Aorta (tissue), 5 donors: Measurements from ENCODE around the gene AHNAK. TPM values are rescaled to one million over a fixed set of nuclear protein-coding genes. Genes with fewer than 3 reads are reported as not detected.
A peak's percentile ranks its signal among the peaks of the same experiment; 100 is the strongest.

ENCODE experiments used
- ATAC-seq: fragments of 200-7000 bp; cut with Tn5 transposase; one replicate; pipeline ENCODE4 v1.9.1; 2022; ENCODE audit warnings: moderate library complexity; ENCODE audit not compliant: low FRiP score
- DNase-seq, 2 donors: peaks; one replicate each; pipeline ENCODE4 v3.0.0-alpha.2; 2020
- H3K27ac ChIP-seq, 2 donors: one replicate each; pipeline ENCODE4 v1.5.1; 2013; ENCODE audit warnings: low read length in 2 of 2, mild to moderate bottlenecking in 2 of 2, moderate library complexity in 2 of 2, control low read depth in 1 of 2, inconsistent platforms in 1 of 2, low read depth in 1 of 2
- H3K27me3 ChIP-seq, 2 donors: one replicate each; pipeline ENCODE4 v1.6.1; 2013; ENCODE audit warnings: control low read depth in 1 of 2, low read length in 1 of 2, mild to moderate bottlenecking in 1 of 2, moderate library complexity in 1 of 2; ENCODE audit not compliant: insufficient read depth in 2 of 2, control insufficient read depth in 1 of 2
- H3K36me3 ChIP-seq, 2 donors: one replicate each; pipeline ENCODE4 v1.6.1; 2013; ENCODE audit warnings: control low read depth in 1 of 2, low read length in 1 of 2, mild to moderate bottlenecking in 1 of 2; ENCODE audit not compliant: insufficient read depth in 2 of 2, control insufficient read depth in 1 of 2
- H3K4me1 ChIP-seq, 2 donors: one replicate each; pipeline ENCODE4 v1.6.1; 2013; ENCODE audit warnings: low read length in 2 of 2, control low read depth in 1 of 2, mild to moderate bottlenecking in 1 of 2, moderate library complexity in 1 of 2; ENCODE audit not compliant: insufficient read depth in 2 of 2, control insufficient read depth in 1 of 2
- H3K4me3 ChIP-seq, 2 donors: one replicate each; pipeline ENCODE4 v1.5.1; 2013; ENCODE audit warnings: low read length in 2 of 2, control low read depth in 1 of 2, mild to moderate bottlenecking in 1 of 2
- H3K9me3 ChIP-seq: one replicate; pipeline ENCODE4 v1.6.1; 2013; ENCODE audit warnings: mild to moderate bottlenecking, low read length; ENCODE audit not compliant: control insufficient read depth
- WGBS, 2 donors: extraction: QIAGEN DNeasy Blood & Tissue Kit; methylation state at CpG; one replicate each; pipeline ENCODE4 v1.1.7; 2013; 5-methylcytosine and 5-hydroxymethylcytosine counted together
- intact Hi-C, 2 donors: fragments of 100-400 bp; cut with DNase I; formaldehyde crosslinking; loops; one replicate each; pipeline versions ENCODE4 v1.14.2 to v1.15.0; 2022
- polyA plus RNA-seq, 2 donors: library from polyadenylated mRNA; stranded (reverse); fragments of 200-250 nt; gene quantifications; one replicate each; pipeline ENCODE4 v1.2.3, GENCODE V29; 2013
- total RNA-seq, 2 donors: library from RNA; stranded (reverse); fragmentation: NEBNext Ultra II Directional; extraction: Animal tissue kit (Norgen Biotek cat#: 25700); gene quantifications; one replicate each; pipeline ENCODE4 v1.2.1, GENCODE V29; 2021
- donor health status: healthy with polysubstance abuse.
- donor health status: Bipolar disorder and iron deficiency.
- donor health status: DM: no; HTN: no; CAD: no.
- donor health status: DM: no; HTN: no; CAD: no.
- donor health status: DM: yes; HTN: yes; CAD: no.

AHNAK gene
- total and polyA plus RNA-seq, 4 donors = 146 to 1,263 (median 693) TPM

- H3K4me1 ChIP-seq = no peaks in the 10 kb centered on the region
- H3K27ac ChIP-seq = no peak overlapping the region
- intact Hi-C loops = no loop called here
- WGBS, 2 donors = 58 to 60% methylated on average over 9 of the region's 9 CpGs
- H3K27me3 ChIP-seq = no peaks in the 10 kb centered on the region
- H3K36me3 ChIP-seq = no peaks in the 10 kb centered on the region
- no peak for DNase-seq
- H3K9me3 ChIP-seq = no peaks in the 10 kb centered on the region
- no peak for ATAC-seq
- H3K4me3 ChIP-seq = no peak overlapping the region
Measured at GRCh38 chr11:62449451-62449851, 97.2 kb downstream of the AHNAK start.

- WGBS, 2 donors = 50% methylated on average over 5 of the region's 5 CpGs
- H3K9me3 ChIP-seq = no peaks in the 10 kb centered on the region
- H3K4me1 ChIP-seq = no peaks in the 10 kb centered on the region
- H3K36me3 ChIP-seq = no peaks in the 10 kb centered on the region
- no peaks in the 10 kb centered on the region for H3K27me3 ChIP-seq
- DNase-seq = peak in 1 of 2 donors; percentile 59
- H3K27ac ChIP-seq = no peak overlapping the region
- no peak overlapping the region for H3K4me3 ChIP-seq
- peak; percentile 20 for ATAC-seq
- intact Hi-C loops = no loop called here
Measured at GRCh38 chr11:62446091-62446490, 100.5 kb downstream of the AHNAK start.

- 21 to 25% methylated on average over 5 of the region's 5 CpGs for WGBS, 2 donors
- no peaks in the 10 kb centered on the region for H3K36me3 ChIP-seq
- H3K4me1 ChIP-seq = no peaks in the 10 kb centered on the region
- H3K27ac ChIP-seq = peak overlapping the region; percentile 65
- ATAC-seq = peak; percentile 67
- no peaks in the 10 kb centered on the region for H3K9me3 ChIP-seq
- no peaks in the 10 kb centered on the region for H3K27me3 ChIP-seq
- H3K4me3 ChIP-seq = no peak overlapping the region
- peak in 1 of 2 donors; percentile 53 for DNase-seq
- intact Hi-C loops = no loop called here
Measured at GRCh38 chr11:62445314-62445740, 101.3 kb downstream of the AHNAK start.

- Histone ChIP-seq H3K36me3 (no peaks in the 10 kb centered on the region), H3K27ac (peak overlapping the region; percentile 65 to 76), H3K9me3 (no peaks in the 10 kb centered on the region), H3K4me3 (no peak overlapping the region), H3K4me1 (no peaks in the 10 kb centered on the region), H3K27me3 (no peaks in the 10 kb centered on the region)
- WGBS, 2 donors = 2 to 3% methylated on average over 9 of the region's 9 CpGs
- intact Hi-C loops = loop anchor here in 1 of 2 donors (5.0 kb wide), 2 partner anchors 62 to 102 kb away; partner anchors contain the start of gene AHNAK
- ATAC-seq (peak; percentile 52), DNase-seq (no peak)
Measured at GRCh38 chr11:62444835-62445234, 101.8 kb downstream of the AHNAK start.

- Histone ChIP-seq H3K4me3 (peak overlapping the region; percentile 1 to 22), H3K4me1 (no peaks in the 10 kb centered on the region), H3K36me3 (no peaks in the 10 kb centered on the region), H3K27ac (peak overlapping the region; percentile 65 to 76), H3K9me3 (no peaks in the 10 kb centered on the region), H3K27me3 (no peaks in the 10 kb centered on the region)
- intact Hi-C loops = loop anchor here in 1 of 2 donors (5.0 kb wide), 2 partner anchors 63 to 103 kb away; partner anchors contain the start of gene AHNAK
- WGBS, 2 donors = 1 to 4% methylated on average over 23 of the region's 23 CpGs
- ATAC-seq = peak; percentile 72
- peak; percentile 87 to 92 for DNase-seq
Measured at GRCh38 chr11:62444236-62444833, 102.3 kb downstream of the AHNAK start.

GRCh38 chr11:62443390-62444235 is 103.0 kb downstream of the AHNAK start:
- no peaks in the 10 kb centered on the region for H3K36me3 ChIP-seq
- H3K27me3 ChIP-seq = no peaks in the 10 kb centered on the region
- peak overlapping the region; percentile 65 to 76 for H3K27ac ChIP-seq
- H3K4me1 ChIP-seq = no peaks in the 10 kb centered on the region
- intact Hi-C loops = loop anchor here in 1 of 2 donors (5.0 kb wide), 2 partner anchors 64 to 104 kb away; partner anchors contain the start of gene AHNAK
- no peaks in the 10 kb centered on the region for H3K9me3 ChIP-seq
- H3K4me3 ChIP-seq = peak overlapping the region in 1 of 2 donors; percentile 1
- 48 to 49% methylated on average over 17 of the region's 17 CpGs for WGBS, 2 donors
- DNase-seq (peak; percentile 78 to 81), ATAC-seq (peak; percentile 79)

- no peak overlapping the region for H3K4me3 ChIP-seq
- ATAC-seq (peak; percentile 49), DNase-seq (peak; percentile 78 to 81)
- no peaks in the 10 kb centered on the region for H3K4me1 ChIP-seq
- H3K36me3 ChIP-seq = no peaks in the 10 kb centered on the region
- H3K27me3 ChIP-seq = no peaks in the 10 kb centered on the region
- WGBS, 2 donors = 24 to 29% methylated on average over 23 of the region's 23 CpGs
- H3K9me3 ChIP-seq = no peaks in the 10 kb centered on the region
- H3K27ac ChIP-seq = peak overlapping the region; percentile 20 to 22
- intact Hi-C loops = loop anchor here in 1 of 2 donors (5.0 kb wide), 2 partner anchors 67 to 107 kb away; partner anchors contain the start of gene AHNAK
Measured at GRCh38 chr11:62439785-62440602, 106.6 kb downstream of the AHNAK start.

GRCh38 chr11:62438641-62439040 is 108.0 kb downstream of the AHNAK start:
- H3K4me1 ChIP-seq = no peaks in the 10 kb centered on the region
- no peaks in the 10 kb centered on the region for H3K9me3 ChIP-seq
- no peak overlapping the region for H3K4me3 ChIP-seq
- DNase-seq (no peak), ATAC-seq (no peak)
- H3K36me3 ChIP-seq = no peaks in the 10 kb centered on the region
- H3K27me3 ChIP-seq = no peaks in the 10 kb centered on the region
- H3K27ac ChIP-seq = peak overlapping the region in 1 of 2 donors; percentile 15
- intact Hi-C loops = no loop called here
- 87 to 90% methylated on average over 4 of the region's 4 CpGs for WGBS, 2 donors
